Lung (tissue), 13 donors: ENCODE results near the gene ROR1. TPM values are rescaled to one million over a fixed set of nuclear protein-coding genes. Genes with fewer than 3 reads are reported as not detected.

Experiments
- ATAC-seq: fragments of 200-7000 bp; cut with Tn5 transposase; one replicate; pipeline ENCODE4 v1.9.1; 2020; ENCODE audit warnings: moderate number of reproducible peaks; ENCODE audit not compliant: insufficient read depth, low FRiP score
- DNase-seq, 3 donors: peaks; one replicate each; pipeline ENCODE4 v3.0.0-alpha.2; 2013 to 2017
- H3K27ac ChIP-seq, 2 donors: one replicate each; pipeline ENCODE4 v1.5.1; 2013; ENCODE audit warnings: mild to moderate bottlenecking in 2 of 2, moderate library complexity in 2 of 2, control low read depth in 1 of 2, inconsistent platforms in 1 of 2, low read depth in 1 of 2, low read length in 1 of 2
- H3K27me3 ChIP-seq, 3 donors: one replicate each; pipeline ENCODE4 v1.5.1; 2013; ENCODE audit warnings: low read length in 2 of 3; ENCODE audit not compliant: control insufficient read depth in 3 of 3, insufficient read depth in 3 of 3
- H3K36me3 ChIP-seq, 4 donors: one replicate each; pipeline ENCODE4 v1.5.1; 2013; ENCODE audit warnings: low read length in 4 of 4, mild to moderate bottlenecking in 1 of 4, moderate library complexity in 1 of 4; ENCODE audit not compliant: control insufficient read depth in 4 of 4, insufficient read depth in 4 of 4
- H3K4me1 ChIP-seq, 5 donors: one replicate each; pipeline ENCODE4 v1.5.1; 2013; ENCODE audit warnings: low read length in 5 of 5, mild to moderate bottlenecking in 2 of 5, moderate library complexity in 1 of 5; ENCODE audit not compliant: control insufficient read depth in 5 of 5, insufficient read depth in 5 of 5
- H3K4me3 ChIP-seq: one replicate; pipeline ENCODE4 v1.5.1; 2013; ENCODE audit warnings: mild to moderate bottlenecking, control low read depth, moderate library complexity
- H3K9ac ChIP-seq, 2 donors: one replicate each; pipeline ENCODE4 v1.5.1; 2013; ENCODE audit warnings: low read length in 2 of 2, control low read depth in 1 of 2; ENCODE audit not compliant: insufficient read depth in 1 of 2
- H3K9me3 ChIP-seq, 4 donors: one replicate each; pipeline ENCODE4 v1.5.1; 2013; ENCODE audit warnings: low read length in 3 of 4, mild to moderate bottlenecking in 1 of 4, moderate library complexity in 1 of 4; ENCODE audit not compliant: control insufficient read depth in 4 of 4, insufficient read depth in 3 of 4
- WGBS, 2 donors: extraction: QIAGEN DNeasy Blood & Tissue Kit; methylation state at CpG; one replicate each; pipeline ENCODE4 v1.1.7; 2013; 5-methylcytosine and 5-hydroxymethylcytosine counted together
- polyA plus RNA-seq, 2 donors: library from polyadenylated mRNA; stranded (reverse); fragments of 200-250 nt; gene quantifications; one replicate each; pipeline ENCODE4 v1.2.1, GENCODE V29; 2013
- small RNA-seq: library from RNA; depleted of rRNA; stranded (forward); fragments of <200 nt; gene quantifications from one replicate; pipeline ENCODE3, GENCODE V24; 2014; ENCODE audit warnings: low replicate concordance
- total RNA-seq, 2 donors: library from RNA; depleted of rRNA in 1 of 2; stranded (reverse); fragments of >200 nt in 1 of 2; gene quantifications; one replicate each; pipeline ENCODE4 v1.2.1, GENCODE V29; 2014 to 2021
- TF ChIP-seq, protein P1 (sequence below): IDR thresholded peaks from 2 replicates; pipeline ENCODE4 v1.5.1; 2012; ENCODE audit warnings: mild to moderate bottlenecking; ENCODE audit errors: control extremely low read depth, extremely low read depth
- donor health status: control.
- donor health status: control.
- donor health status: Bipolar disorder and iron deficiency.
- donor health status: healthy.
- donor health status: DM: yes; HTN: yes; CAD: no.

The ROR1 gene
- total and polyA plus RNA-seq, 4 donors: 2.9 to 47.0 (median 14.0) TPM

DNA sequence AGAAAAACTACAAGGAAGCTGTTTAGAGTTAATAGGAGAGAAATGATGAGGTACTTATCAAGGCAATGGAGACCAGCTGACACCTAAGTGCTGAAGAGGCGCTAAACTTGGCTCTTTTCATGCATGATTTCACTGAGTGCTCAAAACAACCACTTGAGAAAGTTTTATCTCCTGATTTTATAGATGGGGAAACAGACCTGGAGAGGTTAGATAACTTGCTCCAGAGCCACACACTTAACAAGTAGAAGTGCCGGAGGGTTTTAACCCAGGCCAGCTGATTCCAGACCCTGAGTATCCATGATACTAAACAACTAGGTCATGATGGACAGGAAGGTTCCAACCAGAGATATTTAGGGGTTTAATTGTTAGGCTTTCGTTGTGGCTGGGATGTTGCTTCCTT, 455.5 kb downstream of the ROR1 start:
- TF ChIP-seq, protein P1, sequence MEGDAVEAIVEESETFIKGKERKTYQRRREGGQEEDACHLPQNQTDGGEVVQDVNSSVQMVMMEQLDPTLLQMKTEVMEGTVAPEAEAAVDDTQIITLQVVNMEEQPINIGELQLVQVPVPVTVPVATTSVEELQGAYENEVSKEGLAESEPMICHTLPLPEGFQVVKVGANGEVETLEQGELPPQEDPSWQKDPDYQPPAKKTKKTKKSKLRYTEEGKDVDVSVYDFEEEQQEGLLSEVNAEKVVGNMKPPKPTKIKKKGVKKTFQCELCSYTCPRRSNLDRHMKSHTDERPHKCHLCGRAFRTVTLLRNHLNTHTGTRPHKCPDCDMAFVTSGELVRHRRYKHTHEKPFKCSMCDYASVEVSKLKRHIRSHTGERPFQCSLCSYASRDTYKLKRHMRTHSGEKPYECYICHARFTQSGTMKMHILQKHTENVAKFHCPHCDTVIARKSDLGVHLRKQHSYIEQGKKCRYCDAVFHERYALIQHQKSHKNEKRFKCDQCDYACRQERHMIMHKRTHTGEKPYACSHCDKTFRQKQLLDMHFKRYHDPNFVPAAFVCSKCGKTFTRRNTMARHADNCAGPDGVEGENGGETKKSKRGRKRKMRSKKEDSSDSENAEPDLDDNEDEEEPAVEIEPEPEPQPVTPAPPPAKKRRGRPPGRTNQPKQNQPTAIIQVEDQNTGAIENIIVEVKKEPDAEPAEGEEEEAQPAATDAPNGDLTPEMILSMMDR: no peak
- ATAC-seq: no peak
- Histone ChIP-seq H3K4me1 (peaks cover 0 to 20% (median 0%) of the 10 kb centered on the region in 5 donors), H3K9me3 (no peaks in the 10 kb centered on the region), H3K4me3 (no peak overlapping the region), H3K9ac (no peak overlapping the region), H3K36me3 (no peaks in the 10 kb centered on the region), H3K27ac (no peak overlapping the region), H3K27me3 (no peaks in the 10 kb centered on the region)
- 72 to 80% methylated on average over 3 of the region's 3 CpGs for WGBS, 2 donors
- DNase-seq: no peak

Small RNA genes within 50 kb of the gene (small RNA-seq; reads per million reads assigned to genes)
- gene RF00019 (not detected), gene RNU6-809P (not detected)

Other genes with a start within 250 kb of the ROR1 start
- 10 to 100 TPM; 44.5 to 53.8 TPM for gene PGM1, start 180.6 kb upstream of the ROR1 start, total RNA-seq
- gene PGM1, start 180.6 kb upstream of the ROR1 start, polyA plus RNA-seq: 10 to 100 TPM in 1 of 2 donors, 1 to 10 TPM in 1; 9.1 to 25.1 TPM